IPS DF 19.7 (cell line): Measurements from ENCODE around the gene PCSK4.
"Not testable (repeated sequence)": the region's sequence is repeated elsewhere in the genome, so short reads cannot be mapped to it uniquely, and the experiment has no call there.

Experiments used
- DNase-seq: peaks from one replicate; pipeline ENCODE4 v3.0.0-alpha.2; 2013; ENCODE audit warnings: low read depth, low spot score

Gene PCSK4

DNA sequence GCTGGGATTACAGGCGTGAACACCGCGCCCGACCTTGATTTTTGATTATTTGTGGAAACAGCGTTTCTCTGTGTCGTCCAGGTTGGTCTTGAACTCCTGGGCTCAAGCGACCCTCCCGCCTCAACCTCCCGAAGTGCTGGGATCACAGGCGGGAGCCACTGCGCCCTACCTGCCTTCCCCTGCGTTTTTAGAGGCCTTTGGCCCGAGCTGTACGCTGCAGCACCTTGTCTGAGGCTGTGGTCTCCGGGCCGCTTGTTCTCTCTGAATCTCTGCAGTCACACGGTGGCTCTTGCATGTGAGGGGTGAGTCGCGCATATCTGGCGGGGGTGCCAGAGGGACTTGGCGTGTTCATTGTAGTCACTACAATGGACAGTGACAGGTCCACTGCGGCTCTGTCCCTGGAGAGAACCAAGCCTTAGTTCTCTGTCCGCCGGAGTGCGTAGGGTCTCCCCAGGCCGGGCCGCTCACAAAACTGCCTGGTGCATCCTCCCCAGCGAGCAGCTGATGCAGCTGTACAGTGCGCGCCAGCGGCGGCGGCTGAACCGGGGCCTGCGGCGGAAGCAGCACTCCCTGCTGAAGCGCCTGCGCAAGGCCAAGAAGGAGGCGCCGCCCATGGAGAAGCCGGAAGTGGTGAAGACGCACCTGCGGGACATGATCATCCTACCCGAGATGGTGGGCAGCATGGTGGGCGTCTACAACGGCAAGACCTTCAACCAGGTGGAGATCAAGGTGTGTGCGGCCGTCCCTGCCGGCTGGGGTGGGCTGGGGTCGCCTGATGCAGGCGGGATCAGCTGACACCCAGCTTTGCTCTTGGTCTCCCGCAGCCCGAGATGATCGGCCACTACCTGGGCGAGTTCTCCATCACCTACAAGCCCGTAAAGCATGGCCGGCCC, 50.4 kb downstream of the PCSK4 start:
- DNase-seq = not testable (repeated sequence)

DNA sequence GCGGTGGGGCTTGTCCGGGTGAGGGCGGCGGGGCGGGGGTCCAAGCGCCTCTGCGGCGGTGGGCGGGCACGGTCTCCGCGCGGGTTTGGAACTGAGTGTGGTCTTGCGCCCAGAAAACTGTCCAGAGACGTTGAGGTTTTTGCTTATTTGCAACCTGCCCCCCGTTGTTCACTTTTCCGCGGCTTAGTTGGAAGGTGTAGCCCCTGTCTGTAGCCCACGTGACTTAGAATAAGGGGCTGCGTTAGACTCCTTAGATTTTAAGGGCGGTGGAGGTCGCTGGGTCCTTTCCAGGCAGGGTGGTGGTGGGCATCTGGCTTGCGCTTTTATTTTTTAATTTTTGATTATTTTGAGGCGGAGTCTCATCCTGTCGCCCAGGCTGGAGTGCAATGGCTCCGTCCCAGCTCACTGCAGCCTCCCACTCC, 51.2 kb downstream of the PCSK4 start:
- DNase-seq = no peak

DNA sequence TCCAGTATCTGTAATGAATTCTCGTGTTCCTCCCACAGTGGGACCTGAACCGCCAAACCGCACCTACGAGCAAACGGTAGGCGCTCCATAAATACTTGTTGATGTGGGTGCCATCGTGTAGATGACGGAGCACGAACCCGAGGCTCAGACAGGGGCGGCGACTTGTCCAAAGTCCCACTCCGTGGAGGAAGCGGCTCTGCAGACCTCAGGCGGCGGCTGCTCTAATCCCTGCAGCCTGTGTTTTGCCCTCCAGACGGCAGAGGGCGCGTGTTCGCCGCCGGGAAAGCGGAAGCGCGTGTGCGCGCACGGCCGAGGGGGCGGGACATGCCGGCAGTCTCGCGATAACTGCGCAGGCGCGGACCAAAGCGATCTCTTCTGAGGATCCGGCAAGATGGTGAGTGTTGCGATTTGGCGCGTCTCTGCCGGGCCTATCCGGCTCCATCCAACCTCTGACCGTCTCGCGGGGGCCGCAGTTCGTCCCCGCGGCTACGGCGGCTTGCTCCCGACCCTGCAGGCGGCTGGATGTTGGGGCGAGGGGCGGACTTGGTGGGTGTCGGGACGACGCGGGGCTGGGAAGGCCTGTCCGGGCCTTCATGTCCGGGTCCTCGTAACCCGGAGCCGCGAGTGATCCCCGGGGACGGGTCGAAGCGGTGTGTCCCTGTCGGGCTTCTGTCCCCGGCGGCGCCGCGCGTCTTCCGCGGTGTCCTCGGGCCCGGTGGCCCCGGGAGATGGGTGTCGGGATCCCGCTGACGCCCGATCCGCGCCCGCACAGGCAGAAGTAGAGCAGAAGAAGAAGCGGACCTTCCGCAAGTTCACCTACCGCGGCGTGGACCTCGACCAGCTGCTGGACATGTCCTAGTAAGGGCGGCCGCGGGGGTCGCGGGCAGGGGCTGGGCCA, 51.9 kb downstream of the PCSK4 start, which contains the start of gene RPS15:
TSS of gene RPS15 (plus strand) at position 362 of the 898 bp plus-strand sequence. CDS start at position 392, 30 bp downstream.
- DNase-seq = no peak

DNA sequence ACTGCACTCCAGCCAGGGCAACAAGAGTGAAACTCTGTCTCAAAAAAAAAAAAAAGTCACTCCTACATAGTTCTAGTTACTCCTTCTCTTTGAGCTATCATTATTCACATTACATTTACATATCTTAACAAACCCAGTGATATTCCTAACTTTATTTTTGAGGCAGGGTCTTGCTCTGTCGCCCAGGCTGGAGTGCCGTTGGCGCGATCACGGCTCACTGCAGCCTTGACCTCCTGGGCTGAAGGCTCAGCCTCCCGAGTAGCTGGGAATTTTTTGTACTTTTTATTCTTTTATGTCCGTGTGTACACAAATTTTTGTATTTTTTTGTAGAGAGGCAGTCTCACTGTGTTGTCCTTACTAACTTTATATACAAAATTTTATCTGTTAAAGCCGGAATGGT, 52.5 kb downstream of the PCSK4 start:
- no peak for DNase-seq

DNA sequence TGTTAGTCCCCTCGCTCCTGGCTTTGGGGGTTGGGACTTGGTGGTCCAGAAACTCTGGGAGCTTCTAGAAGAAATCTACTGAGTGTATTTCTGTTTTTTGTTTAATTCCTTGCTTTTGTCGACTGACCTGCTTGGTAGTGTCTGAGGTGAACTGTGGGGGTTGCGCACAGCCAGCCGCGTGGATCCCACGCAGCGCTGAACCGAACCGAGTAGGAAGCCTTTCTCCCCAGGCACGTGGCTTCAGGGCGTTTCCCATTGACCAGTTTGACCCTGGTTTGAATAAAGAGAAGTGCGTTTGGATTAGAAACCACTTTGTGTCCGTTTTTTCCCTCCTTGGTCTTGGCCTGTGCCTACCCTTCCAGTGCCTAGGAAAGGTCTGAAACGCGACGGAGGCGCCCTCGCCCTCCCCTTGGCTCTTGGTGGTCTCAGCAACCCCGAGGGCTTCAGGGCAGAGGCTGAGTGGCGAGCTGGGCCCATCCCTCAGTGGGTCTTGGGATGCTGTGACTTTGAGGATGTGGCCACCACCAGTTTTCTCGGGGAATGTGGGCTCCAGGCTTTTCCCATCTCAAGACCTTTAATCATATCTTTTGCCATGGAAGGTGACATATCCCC, 54.7 kb downstream of the PCSK4 start:
- DNase-seq = no peak

DNA sequence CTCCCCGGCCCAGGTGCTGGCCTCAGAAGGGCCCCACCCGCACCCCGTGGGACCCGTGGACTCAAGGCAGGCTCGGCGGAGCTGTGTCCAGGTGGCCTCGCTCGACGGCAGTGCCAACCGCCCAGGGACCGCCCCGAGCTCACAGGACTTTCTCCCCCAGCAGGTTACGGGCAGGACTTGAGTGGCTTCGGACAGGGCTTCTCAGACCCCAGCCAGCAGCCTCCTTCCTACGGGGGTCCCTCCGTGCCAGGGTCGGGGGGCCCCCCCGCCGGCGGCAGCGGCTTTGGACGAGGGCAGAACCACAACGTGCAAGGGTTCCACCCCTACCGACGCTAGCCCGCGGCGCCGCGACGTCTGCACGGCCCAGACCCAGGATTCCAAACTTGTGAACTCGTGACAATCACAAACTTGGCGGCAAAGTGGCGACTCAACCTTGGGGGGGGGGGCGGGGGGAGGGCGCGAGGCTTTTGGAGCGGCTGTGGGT, 55.5 kb downstream of the PCSK4 start:
- no peak for DNase-seq

DNA sequence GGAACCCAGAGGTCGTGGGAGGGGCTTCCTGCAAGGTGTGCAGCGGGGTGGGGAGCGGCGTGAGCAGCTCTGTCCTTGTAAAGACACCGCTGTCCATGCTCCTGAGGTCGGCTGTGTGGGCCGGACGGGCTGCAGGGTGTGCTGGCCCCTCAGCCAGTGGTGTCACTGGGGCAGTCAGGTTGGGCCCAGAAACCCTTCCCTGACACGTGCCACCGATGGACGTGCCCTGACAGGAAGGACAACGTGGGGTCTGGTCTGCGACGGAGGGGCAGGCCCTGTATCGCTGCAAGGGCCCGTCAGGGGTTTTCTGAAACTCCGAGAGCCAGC, 56.1 kb downstream of the PCSK4 start:
- no peak for DNase-seq

DNA sequence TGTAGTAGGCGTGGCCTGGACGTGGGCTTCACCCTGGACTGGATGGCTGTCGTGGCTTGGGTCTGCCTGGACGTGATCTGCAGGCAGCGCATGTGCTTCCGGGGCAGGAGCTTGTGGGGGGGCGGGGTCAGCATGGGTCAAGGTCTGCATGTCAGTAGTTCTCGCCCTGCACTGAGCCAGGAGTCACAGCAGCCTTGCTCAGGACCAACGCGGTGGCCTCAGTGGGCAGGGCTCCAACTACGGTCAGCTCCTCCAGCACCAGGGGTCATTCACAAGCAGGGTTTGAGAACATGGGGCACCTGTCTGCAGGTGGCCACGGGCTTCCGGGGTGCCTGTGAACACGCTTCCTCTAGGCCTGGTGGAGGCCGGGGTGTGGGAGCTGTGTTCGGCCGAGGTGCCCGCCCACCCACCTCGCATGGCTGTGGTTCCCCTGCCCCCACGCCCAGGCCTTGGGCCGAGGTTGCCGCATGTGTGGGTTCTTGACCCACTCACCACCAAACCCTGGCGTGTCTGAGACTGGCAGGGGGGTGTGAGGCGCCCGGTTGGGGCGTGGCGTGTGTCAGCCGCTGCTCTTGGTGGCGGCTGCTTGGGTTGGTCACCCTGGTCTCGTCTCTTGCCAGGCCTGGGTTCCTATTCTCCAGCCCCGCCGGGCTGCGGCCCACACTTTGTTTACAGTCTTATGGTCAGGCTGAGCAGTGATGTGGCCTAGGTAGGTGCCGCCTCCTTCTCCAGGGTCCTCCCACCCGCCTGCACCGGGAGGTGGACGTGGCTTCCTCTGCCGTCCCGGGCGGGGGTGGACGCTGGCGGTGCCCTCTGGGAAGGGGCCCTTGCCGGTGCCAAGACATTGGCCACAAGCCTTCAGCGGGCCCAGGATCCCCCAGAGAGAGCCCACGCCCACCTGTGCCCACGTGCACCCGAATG, 56.8 kb downstream of the PCSK4 start:
- no peak for DNase-seq

DNA sequence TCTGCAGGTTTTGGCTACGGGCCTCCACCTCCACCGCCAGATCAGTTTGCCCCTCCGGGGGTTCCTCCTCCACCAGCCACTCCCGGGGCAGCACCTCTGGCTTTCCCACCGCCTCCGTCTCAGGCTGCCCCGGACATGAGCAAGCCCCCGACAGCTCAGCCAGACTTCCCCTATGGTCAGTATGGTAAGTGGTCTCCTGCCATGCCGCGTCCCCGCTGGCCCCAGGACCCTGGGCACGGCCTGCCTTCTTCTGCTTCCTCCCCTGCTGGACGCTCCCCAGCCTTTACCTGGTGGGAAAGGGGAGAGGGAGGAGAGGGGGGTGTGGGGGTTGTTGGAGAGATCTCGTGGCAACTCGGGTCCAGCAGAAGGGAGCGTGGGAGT, 57.7 kb downstream of the PCSK4 start:
- no peak for DNase-seq

DNA sequence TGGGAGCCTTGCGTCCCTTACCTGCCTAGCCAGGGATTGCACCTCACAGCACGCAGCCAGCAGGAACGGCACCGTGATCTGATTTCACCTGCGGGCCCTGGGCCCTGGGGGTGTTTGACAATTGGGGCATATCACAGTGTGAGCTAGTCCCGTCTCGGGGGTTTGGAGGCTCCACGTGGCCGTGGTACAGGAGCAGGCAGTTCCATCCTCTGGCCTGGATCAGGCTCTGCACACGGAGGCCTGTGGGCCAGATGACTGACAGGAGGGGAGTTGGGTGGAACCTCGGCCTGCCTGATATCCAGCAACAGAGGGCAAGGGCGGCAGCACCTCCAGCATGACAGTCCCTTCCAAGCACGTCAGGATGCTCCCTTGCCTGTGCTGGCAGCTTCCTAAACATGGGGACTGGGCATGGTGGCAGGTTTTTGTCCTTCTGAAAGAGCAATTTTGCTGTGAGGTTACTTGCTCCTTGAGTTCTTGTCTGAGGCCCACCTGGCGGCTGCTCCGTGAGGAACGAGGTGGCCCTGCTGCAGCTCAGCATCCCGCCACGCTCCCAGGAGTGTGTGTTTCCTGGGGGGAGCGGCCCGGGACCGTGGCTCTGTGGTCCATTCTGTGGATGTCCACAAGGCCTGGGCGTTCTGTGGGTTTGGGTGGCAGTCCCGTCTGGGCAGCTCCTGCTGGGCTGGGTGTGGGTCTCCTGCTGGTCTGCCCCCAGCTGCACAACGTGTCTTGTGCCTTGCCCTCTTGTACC, 58.2 kb downstream of the PCSK4 start:
- DNase-seq = no peak
